H1 (cell line): ENCODE measurements around the gene GRAMD2A. TPM values are rescaled to one million over a fixed set of nuclear protein-coding genes. Genes with fewer than 3 reads are reported as not detected.

Experiments
- CTCF ChIA-PET: fragments of 300-600 bp; sonication (Branson Sonifier 250); formaldehyde crosslinking; loops from one replicate; lab custom pipeline; 2021; ENCODE audit not compliant: partially characterized antibody; lab: Charles Lee
- POLR2A ChIA-PET: fragments of 300-600 bp; sonication (Branson Sonifier 250); formaldehyde crosslinking; loops from one replicate; lab custom pipeline; 2021; ENCODE audit warnings: inconsistent platforms; ENCODE audit not compliant: partially characterized antibody; lab: Charles Lee
- DNase-seq, 2 experiments: peaks; one replicate each; pipeline versions ENCODE4 v3.0.0 to v3.0.0-alpha.2; 2010 to 2022; ENCODE audit warnings: low spot score in 2 of 2, low read depth in 1 of 2, mixed read lengths in 1 of 2
- FAIRE-seq: peaks from 2 replicates; lab custom pipeline; 2011; peaks lifted over from hg19 to GRCh38; lab: Jason Lieb, UNC
- H2AFZ ChIP-seq: 2 replicates; pipeline ENCODE4 v1.8.1; 2012; ENCODE audit warnings: low read length, inconsistent platforms
- H2AK5ac ChIP-seq: 2 replicates; pipeline ENCODE4 v1.6.1; 2013; ENCODE audit warnings: low read depth, low read length
- H2BK120ac ChIP-seq: replicated peaks from 2 replicates; pipeline ENCODE3; 2013; ENCODE audit warnings: low read depth, low read length, inconsistent platforms
- H2BK12ac ChIP-seq: 2 replicates; pipeline ENCODE4 v1.6.1; 2013; ENCODE audit warnings: low read depth, low read length
- H2BK15ac ChIP-seq: 2 replicates; pipeline ENCODE4 v1.6.1; 2013; ENCODE audit warnings: low read length
- H2BK20ac ChIP-seq: 2 replicates; pipeline ENCODE4 v1.6.1; 2013; ENCODE audit warnings: low read length
- H2BK5ac ChIP-seq: 2 replicates; pipeline ENCODE4 v1.6.1; 2013; ENCODE audit warnings: low read depth, low read length
- H3K14ac ChIP-seq: 2 replicates; pipeline ENCODE4 v1.6.1; 2013; ENCODE audit warnings: inconsistent platforms; ENCODE audit not compliant: insufficient read length
- H3K18ac ChIP-seq: 2 replicates; pipeline ENCODE4 v1.6.1; 2013; ENCODE audit warnings: low read length; ENCODE audit errors: extremely low read depth
- H3K23ac ChIP-seq: 2 replicates; pipeline ENCODE4 v1.6.1; 2013; ENCODE audit warnings: inconsistent platforms; ENCODE audit not compliant: insufficient read length
- H3K23me2 ChIP-seq: 2 replicates; pipeline ENCODE4 v1.6.1; 2013; ENCODE audit warnings: low read depth, low read length
- H3K27ac ChIP-seq: 2 replicates; pipeline ENCODE4 v1.6.1; 2011; ENCODE audit warnings: low read depth, low read length, inconsistent platforms
- H3K27me3 ChIP-seq, 4 experiments: replicated peaks in 1 of 4; 1 replicate in 1 of 4; 2 replicates in 3 of 4; pipeline versions ENCODE4 v1.6.1 to v1.8.1; 2011 to 2013; ENCODE audit warnings: low read length in 3 of 4, mild to moderate bottlenecking in 3 of 4, inconsistent platforms in 2 of 4, mixed read lengths in 2 of 4, moderate library complexity in 1 of 4; ENCODE audit not compliant: control insufficient read depth in 3 of 4, insufficient read depth in 3 of 4; ENCODE audit errors: extremely low read depth in 1 of 4
- H3K36me3 ChIP-seq, 4 experiments: 2 replicates each; pipeline versions ENCODE4 v1.6.1 to v1.8.1; 2011 to 2013; ENCODE audit warnings: mild to moderate bottlenecking in 4 of 4, low read length in 3 of 4, moderate library complexity in 2 of 4, control low read depth in 1 of 4, inconsistent platforms in 1 of 4; ENCODE audit not compliant: insufficient read depth in 4 of 4, control insufficient read depth in 2 of 4
- H3K4ac ChIP-seq: replicated peaks from 2 replicates; pipeline ENCODE3; 2013; ENCODE audit warnings: low read length, low read depth, mixed read lengths, inconsistent platforms; ENCODE audit not compliant: insufficient read length
- H3K4me1 ChIP-seq, 4 experiments: replicated peaks in 1 of 4; 1 replicate in 1 of 4; 2 replicates in 3 of 4; pipeline versions ENCODE4 v1.6.1 to v1.8.1; 2011 to 2013; ENCODE audit warnings: low read length in 3 of 4, inconsistent platforms in 2 of 4, mixed read lengths in 1 of 4; ENCODE audit not compliant: insufficient read depth in 4 of 4, control insufficient read depth in 3 of 4
- H3K4me2 ChIP-seq, 2 experiments: 2 replicates each; pipeline versions ENCODE4 v1.6.1 to v1.8.1; 2011 to 2013; ENCODE audit warnings: low read depth in 2 of 2, low read length in 2 of 2, control low read depth in 1 of 2, inconsistent platforms in 1 of 2, mild to moderate bottlenecking in 1 of 2; ENCODE audit not compliant: insufficient read depth in 1 of 2
- H3K4me3 ChIP-seq, 4 experiments: fragments of 200-600, 300-600 bp in 1 of 4; sonication (generic), shearing (Covaris generic), sonication (Bioruptor Twin) in 1 of 4; 2 replicates each; pipeline versions ENCODE4 v1.5.1 to v1.8.1; 2011 to 2016; ENCODE audit warnings: low read length in 4 of 4, low read depth in 3 of 4, control low read depth in 2 of 4, inconsistent platforms in 2 of 4, mild to moderate bottlenecking in 2 of 4, mixed read lengths in 1 of 4, moderate library complexity in 1 of 4; ENCODE audit not compliant: insufficient read depth in 2 of 4; ENCODE audit errors: extremely low read depth in 1 of 4
- H3K56ac ChIP-seq: replicated peaks from 2 replicates; pipeline ENCODE3; 2013; ENCODE audit warnings: low read depth, mild to moderate bottlenecking, mixed read lengths, low read length, inconsistent platforms; ENCODE audit not compliant: insufficient read length
- H3K79me1 ChIP-seq: 2 replicates; pipeline ENCODE4 v1.6.1; 2013; ENCODE audit warnings: low read depth, low read length, control low read depth
- H3K79me2 ChIP-seq, 2 experiments: 2 replicates each; pipeline versions ENCODE4 v1.6.1 to v1.8.1; 2012 to 2013; ENCODE audit warnings: low read length in 2 of 2, mild to moderate bottlenecking in 2 of 2, inconsistent platforms in 1 of 2; ENCODE audit not compliant: insufficient read depth in 2 of 2, control insufficient read depth in 1 of 2
- H3K9ac ChIP-seq, 4 experiments: replicated peaks in 1 of 4; 1 replicate in 1 of 4; 2 replicates in 3 of 4; pipeline versions ENCODE4 v1.6.1 to v1.8.1; 2011 to 2013; ENCODE audit warnings: low read depth in 3 of 4, low read length in 3 of 4, control low read depth in 2 of 4, mild to moderate bottlenecking in 2 of 4, moderate library complexity in 2 of 4, inconsistent platforms in 1 of 4; ENCODE audit errors: extremely low read depth in 1 of 4
- H3K9me3 ChIP-seq, 2 experiments: 2 replicates each; pipeline versions ENCODE4 v1.6.1 to v1.8.1; 2012 to 2013; ENCODE audit warnings: mild to moderate bottlenecking in 2 of 2, moderate library complexity in 2 of 2, control low read depth in 1 of 2, inconsistent platforms in 1 of 2, low read depth in 1 of 2, low read length in 1 of 2, mixed read lengths in 1 of 2; ENCODE audit not compliant: insufficient read depth in 2 of 2
- H4K20me1 ChIP-seq, 2 experiments: replicated peaks in 1 of 2; 2 replicates each; pipeline versions ENCODE3 to v1.8.1; 2011 to 2013; ENCODE audit warnings: inconsistent platforms in 2 of 2, low read length in 2 of 2, mild to moderate bottlenecking in 1 of 2; ENCODE audit not compliant: insufficient read depth in 2 of 2, control insufficient read depth in 1 of 2
- H4K5ac ChIP-seq: 2 replicates; pipeline ENCODE4 v1.6.1; 2013; ENCODE audit warnings: low read length, low read depth, mixed read lengths, inconsistent platforms; ENCODE audit not compliant: insufficient read length
- H4K8ac ChIP-seq: 2 replicates; pipeline ENCODE4 v1.8.0; 2013; ENCODE audit warnings: mild to moderate bottlenecking, moderate library complexity, low read length, inconsistent platforms; ENCODE audit not compliant: insufficient read depth; ENCODE audit errors: extremely low read depth
- H4K91ac ChIP-seq: replicated peaks from 2 replicates; pipeline ENCODE3; 2013; ENCODE audit warnings: low read length, mixed read lengths, inconsistent platforms; ENCODE audit not compliant: insufficient read length
- BACH1 ChIP-seq: IDR thresholded peaks from 2 replicates; pipeline ENCODE4 v1.6.1; 2012; ENCODE audit warnings: low read length, improper control_type of control experiment
- CHD2 ChIP-seq: IDR thresholded peaks from 2 replicates; pipeline ENCODE4 v1.6.1; 2012; ENCODE audit warnings: low read length, improper control_type of control experiment
- CREB1 ChIP-seq: IDR thresholded peaks from 2 replicates; pipeline ENCODE4 v1.6.1; 2012; ENCODE audit warnings: inconsistent platforms
- CTBP2 ChIP-seq: IDR thresholded peaks from 2 replicates; pipeline ENCODE4 v1.7.0; 2011; ENCODE audit warnings: borderline replicate concordance, mild to moderate bottlenecking, moderate library complexity, mixed read lengths, low read length; ENCODE audit not compliant: insufficient read depth, insufficient read length
- E2F6 ChIP-seq: IDR thresholded peaks from 2 replicates; pipeline ENCODE4 v1.6.1; 2012; ENCODE audit warnings: inconsistent platforms
- HDAC2 ChIP-seq, 2 experiments: fragments of 300-600 bp in 1 of 2; sonication (generic) in 1 of 2; IDR thresholded peaks; 2 replicates each; pipeline ENCODE4 v1.6.1; 2011 to 2012; ENCODE audit warnings: low read depth in 2 of 2, low read length in 2 of 2, mild to moderate bottlenecking in 2 of 2, moderate library complexity in 2 of 2, borderline replicate concordance in 1 of 2, inconsistent platforms in 1 of 2
- JUN ChIP-seq: IDR thresholded peaks from 2 replicates; pipeline ENCODE4 v1.6.1; 2011; ENCODE audit warnings: low read depth, mild to moderate bottlenecking, improper control_type of control experiment, low read length
- JUND ChIP-seq: IDR thresholded peaks from 2 replicates; pipeline ENCODE4 v1.6.1; 2011; ENCODE audit warnings: mild to moderate bottlenecking, improper control_type of control experiment, low read length
- RFX5 ChIP-seq: IDR thresholded peaks from 2 replicates; pipeline ENCODE4 v1.6.1; 2011; ENCODE audit warnings: low read depth, low read length, improper control_type of control experiment, borderline replicate concordance
- SAP30 ChIP-seq: fragments of 300-600 bp; sonication (generic); IDR thresholded peaks from 2 replicates; pipeline ENCODE4 v1.7.1; 2012; ENCODE audit warnings: low read length, moderate library complexity, mild to moderate bottlenecking, inconsistent platforms; ENCODE audit not compliant: insufficient read depth, insufficient replicate concordance
- SP1 ChIP-seq: IDR thresholded peaks from 2 replicates; pipeline ENCODE4 v1.6.1; 2011; ENCODE audit warnings: low read depth, low read length
- SUZ12 ChIP-seq: fragments of 200-600 bp; sonication (generic); IDR thresholded peaks from 2 replicates; pipeline ENCODE4 v1.6.1; 2012; ENCODE audit warnings: mild to moderate bottlenecking, inconsistent platforms, low read length, moderate library complexity, mixed read lengths
- TAF1 ChIP-seq: IDR thresholded peaks from 2 replicates; pipeline ENCODE4 v1.6.1; 2011; ENCODE audit warnings: mild to moderate bottlenecking, low read depth, low read length
- TEAD4 ChIP-seq: IDR thresholded peaks from 2 replicates; pipeline ENCODE4 v1.6.1; 2012; ENCODE audit warnings: low read depth, low read length, inconsistent platforms, mixed read lengths
- WGBS, 2 experiments: shearing (Covaris generic) in 1 of 2; methylation state at CpG; one replicate each; pipeline versions ENCODE4 v1.1.6 to v1.1.7; 2013 to 2015; ENCODE audit warnings: low lambda C conversion rate in 2 of 2, mixed read lengths in 2 of 2, inconsistent platforms in 1 of 2, low coverage in 1 of 2, missing lambda C conversion rate in 1 of 2; ENCODE audit not compliant: insufficient replicate concordance in 2 of 2, insufficient coverage in 1 of 2, insufficient read length in 1 of 2; ENCODE audit errors: extremely low coverage in 1 of 2, missing lambda C conversion rate in 1 of 2; 5-methylcytosine and 5-hydroxymethylcytosine counted together
- polyA plus RNA-seq, 7 experiments: library from polyadenylated mRNA; depleted of rRNA in 3 of 7; stranded (reverse) in 5 of 7; unstranded in 2 of 7; fragments of >200 nt in 5 of 7; fragments of 200-250 nt in 2 of 7; gene quantifications; 1 replicate in 5 of 7; 2 replicates in 1 of 7; 4 replicates in 1 of 7; pipeline versions ENCODE4 v1.2.1 to v1.2.3, GENCODE V29; 2011 to 2013; ENCODE audit warnings: missing spikeins in 2 of 7, mixed read lengths in 2 of 7
- total RNA-seq: library from RNA; stranded (reverse); fragmentation: NEBNext Ultra II Directional; extraction: Animal tissue kit (Norgen Biotek cat#: 25700); gene quantifications from 2 replicates; pipeline ENCODE4 v1.2.1, GENCODE V29; 2021

GRAMD2A gene
- total and polyA plus RNA-seq, 2 of the 8 experiments (the other 6 are each of a cell fraction or from before 2014, with no cell fraction given) = 0.57 to 1.5 TPM

- Histone ChIP-seq H3K23me2 (no peaks in the 10 kb centered on the region), H3K27ac (no peak overlapping the region), H4K5ac (no peak overlapping the region), H3K27me3 (no peaks in the 10 kb centered on the region), H2BK5ac (no peak overlapping the region), H4K8ac (no peak overlapping the region), H2AFZ (no peak overlapping the region), H3K56ac (no peak overlapping the region), H2BK20ac (no peak overlapping the region), H2BK12ac (no peak overlapping the region), H3K14ac (no peak overlapping the region), H2BK15ac (no peak overlapping the region), H3K79me2 (no peaks in the 10 kb centered on the region), H4K91ac (no peak overlapping the region), H3K36me3 (no peaks in the 10 kb centered on the region), H2BK120ac (no peak overlapping the region), H4K20me1 (no peaks in the 10 kb centered on the region), H3K9me3 (no peaks in the 10 kb centered on the region), H2AK5ac (no peak overlapping the region), H3K79me1 (no peaks in the 10 kb centered on the region), H3K4me2 (no peak overlapping the region), H3K4ac (no peak overlapping the region), H3K9ac (no peak overlapping the region), H3K18ac (no peak overlapping the region), H3K4me3 (no peak overlapping the region), H3K23ac (no peak overlapping the region), H3K4me1 (peaks cover 0 to 8% (median 2%) of the 10 kb centered on the region in 4 experiments; a peak in 3 of 7 replicates)
- DNase-seq = no peak
- FAIRE-seq = no peak
- ChIA-PET POLR2A (interaction anchor here (0.6 to 1.5 kb wide), 3 partner anchors 13 to 1278 kb away, joined by 3 read pairs; no protein-coding TSS in a partner anchor), CTCF (interaction anchor here (1.0 to 2.1 kb wide), 6 partner anchors 10 to 782 kb away, joined by 3 to 6 read pairs (median 5); no protein-coding TSS in a partner anchor)
- 86% methylated on average over 4 of the region's 4 CpGs; no CpG with 5 or more reads in 1 of the 2 experiments for WGBS, 2 experiments
- TF ChIP-seq CTBP2 (no peak), JUND (no peak), CHD2 (no peak), TEAD4 (no peak), RFX5 (no peak), CREB1 (no peak), SP1 (no peak), TAF1 (no peak), JUN (no peak), HDAC2 (IDR thresholded peaks at IDR 0.05; ENCODE audit: borderline replicate concordance in 1 of 2, low read depth in 2 of 2, low read length in 2 of 2) (no peak), BACH1 (no peak), SAP30 (no peak), SUZ12 (no peak), E2F6 (no peak)
These were observed 28.8 kb downstream of the GRAMD2A start for GRCh38 chr15:72168808-72169190.
